A549 treated with DMSO at 1 μM for 4 hours (cell line): Measurements from ENCODE around the gene ZNRF3. TPM values are rescaled to one million over a fixed set of nuclear protein-coding genes. Genes with fewer than 3 reads are reported as not detected.

ENCODE experiments used
- total RNA-seq: library from RNA; stranded (reverse); fragments of 200-300 nt; extraction: Qiagen RNA extraction; gene quantifications from 5 replicates; pipeline ENCODE4 v1.2.3, GENCODE V29; 2022; ENCODE audit warnings: low read depth

ZNRF3 gene
- 5.6 to 6.9 TPM (median 6.3 TPM) in 5 replicates for total RNA-seq

DNA sequence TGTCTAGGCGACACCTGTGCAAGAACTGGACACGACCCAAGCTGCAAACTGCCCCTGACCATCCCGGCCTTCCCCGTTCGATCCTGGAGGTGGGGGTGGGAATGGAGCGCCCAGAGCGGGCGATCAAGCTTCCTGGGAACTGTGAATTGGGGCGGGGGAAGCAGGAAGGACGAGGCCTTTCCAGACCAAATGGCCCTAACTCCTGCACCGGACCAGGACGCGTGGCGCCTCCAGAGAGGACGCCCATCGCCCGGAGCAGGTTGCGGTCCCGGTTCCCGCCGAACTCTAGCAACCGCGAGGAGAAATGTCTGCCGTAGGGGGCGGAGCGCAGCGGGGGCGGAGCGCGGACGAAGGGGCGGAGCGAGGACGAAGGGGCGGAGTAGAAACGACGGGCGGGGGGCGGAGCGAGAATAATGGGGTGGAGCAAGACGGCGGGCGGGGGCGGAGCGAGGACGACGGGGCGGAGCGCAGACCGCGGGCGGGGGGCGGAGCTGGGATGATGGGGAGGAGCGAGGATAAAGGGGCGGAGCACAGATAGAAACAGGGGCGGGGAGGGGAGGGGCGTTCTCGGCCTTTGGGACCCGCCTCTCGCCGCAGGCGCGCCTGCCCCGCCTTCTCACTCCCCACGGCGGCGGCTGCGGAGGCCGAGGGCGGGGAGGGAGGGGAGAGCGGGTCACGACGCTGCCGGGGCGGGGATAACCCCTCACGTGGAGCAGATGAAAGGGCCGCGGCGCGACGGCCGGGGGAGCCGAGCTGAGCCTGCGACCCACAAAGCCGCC lies at the start of gene ZNRF3:
Gene ZNRF3 (plus strand): TSS at position 695 of the 779 bp plus-strand sequence. CDS start 195 bp downstream, outside the sequence.

DNA sequence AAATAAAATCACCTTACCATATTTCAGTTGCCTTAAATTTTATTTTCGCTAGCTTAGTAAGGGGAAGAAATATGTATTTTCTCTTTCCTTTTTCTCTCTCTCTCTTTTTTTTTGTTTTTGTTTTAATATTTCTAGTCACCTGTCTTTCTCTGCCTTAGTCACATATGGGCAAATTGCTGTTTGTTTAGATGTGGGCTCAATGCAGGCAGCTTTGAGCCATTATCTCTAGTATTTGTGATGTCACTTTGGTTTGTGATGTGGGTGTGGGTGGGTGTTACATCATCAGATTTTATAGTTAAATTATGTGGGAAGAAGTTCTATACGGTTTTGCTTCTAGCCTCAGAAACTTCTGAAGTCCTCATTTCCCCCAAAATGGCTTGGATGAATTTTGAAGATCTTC lies 178.4 kb downstream of the ZNRF3 start, which contains the start of gene C22orf31:
Gene C22orf31 (minus strand): TSS at position 59 of the 400 bp plus-strand sequence. CDS start 39 bp downstream, at position 20.

DNA sequence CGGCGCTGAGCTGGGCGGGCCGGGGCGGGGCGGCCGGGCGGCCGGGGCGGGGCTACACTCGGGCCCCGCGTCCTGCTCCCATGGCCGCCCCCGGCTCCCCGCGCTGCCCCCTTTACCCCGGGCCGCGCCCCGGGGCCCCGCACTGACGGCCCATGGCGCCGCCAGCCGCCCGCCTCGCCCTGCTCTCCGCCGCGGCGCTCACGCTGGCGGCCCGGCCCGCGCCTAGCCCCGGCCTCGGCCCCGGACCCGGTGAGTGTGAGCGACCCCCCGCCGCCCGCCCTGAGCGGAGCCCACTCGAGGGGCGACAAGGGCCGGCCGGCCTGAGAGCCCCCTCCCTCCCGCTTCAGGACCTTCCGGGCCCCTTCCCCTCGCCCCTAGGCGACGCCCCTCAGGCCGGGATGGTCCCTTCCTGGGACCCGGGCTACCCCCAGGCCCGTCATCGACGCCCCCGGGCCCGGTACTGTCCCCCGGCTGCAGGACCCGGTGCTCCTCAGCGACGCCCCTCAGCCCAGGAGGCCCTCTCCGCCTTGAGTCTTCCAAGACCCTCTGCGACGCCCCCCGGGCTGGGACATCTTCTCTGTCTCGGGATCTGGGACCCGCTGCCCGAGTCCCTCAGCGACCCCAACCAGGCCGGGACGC lies 189.7 kb downstream of the ZNRF3 start, which contains the start of gene KREMEN1:
Gene KREMEN1 (plus strand): TSS at position 57 of the 639 bp plus-strand sequence. CDS start 96 bp downstream, at position 153.

Other genes starting within 250 kb of the ZNRF3 start
- 1.7 to 4.2 TPM (median 3.2 TPM) in 5 replicates for gene TTC28, start 203.7 kb upstream of the ZNRF3 start, total RNA-seq
- gene CHEK2, start 141.8 kb upstream of the ZNRF3 start, total RNA-seq = 8.2 to 11.0 TPM (median 9.2 TPM) in 5 replicates
- 10.3 to 13.8 TPM (median 12.2 TPM) in 5 replicates for gene HSCB, start 141.5 kb upstream of the ZNRF3 start, total RNA-seq
- 10.1 to 14.6 TPM (median 13.2 TPM) in 5 replicates for gene CCDC117, start 110.9 kb upstream of the ZNRF3 start, total RNA-seq
- gene XBP1, start 83.0 kb upstream of the ZNRF3 start, total RNA-seq = 40.5 to 55.6 TPM (median 55.0 TPM) in 5 replicates
- not detected in 5 replicates for gene C22orf31, start 178.3 kb downstream of the ZNRF3 start, total RNA-seq
- gene KREMEN1, start 189.5 kb downstream of the ZNRF3 start, total RNA-seq = 2.5 to 4.3 TPM (median 3.9 TPM) in 5 replicates